Measurements from ENCODE around the gene UBE2O.

Gene UBE2O

DNA sequence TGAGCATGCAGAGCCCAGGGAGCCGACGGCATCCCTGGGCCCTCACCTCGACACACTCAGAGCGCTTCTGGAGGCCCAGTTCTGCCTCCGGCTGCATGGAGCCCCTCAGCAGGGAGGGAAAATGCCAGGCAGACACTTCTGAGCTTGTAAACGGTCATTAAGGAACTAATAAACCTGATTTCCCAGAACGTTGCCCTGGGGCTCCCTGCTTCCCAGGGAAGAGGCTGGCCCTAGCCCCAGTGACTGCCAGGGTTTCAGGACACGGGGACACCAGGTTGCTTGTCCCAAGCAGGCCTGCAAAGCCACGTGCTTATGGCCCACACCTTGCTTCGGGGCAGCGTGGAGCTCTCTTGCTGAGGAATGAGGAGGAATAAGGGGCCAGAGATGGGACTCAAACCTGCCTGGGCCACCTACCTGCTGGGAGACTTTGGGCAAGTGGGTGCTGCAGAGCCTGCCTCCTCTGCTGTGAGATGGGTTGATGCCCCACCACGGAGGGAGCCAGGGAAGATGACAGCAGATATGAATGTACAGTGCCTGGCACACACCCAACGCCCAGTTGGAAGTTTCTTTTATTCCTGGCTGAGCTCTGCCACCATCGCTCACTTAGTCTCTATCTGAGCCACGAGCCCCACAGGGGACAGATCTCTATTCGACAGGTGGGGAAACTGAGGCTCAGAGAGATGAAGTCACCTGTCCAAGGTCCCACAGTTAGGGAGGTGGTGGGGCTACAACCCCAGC, 42.9 kb upstream of the UBE2O start:
- Histone ChIP-seq H3K4me3 (replicated peaks; ENCODE audit: insufficient read depth, low read length) (no peak overlapping the region), H3K27me3 (ENCODE audit: insufficient read depth, poor library complexity, severe bottlenecking) (no peaks in the 10 kb centered on the region), H3K27ac (replicated peaks) (no peak overlapping the region)
- TF ChIP-seq, protein P1, sequence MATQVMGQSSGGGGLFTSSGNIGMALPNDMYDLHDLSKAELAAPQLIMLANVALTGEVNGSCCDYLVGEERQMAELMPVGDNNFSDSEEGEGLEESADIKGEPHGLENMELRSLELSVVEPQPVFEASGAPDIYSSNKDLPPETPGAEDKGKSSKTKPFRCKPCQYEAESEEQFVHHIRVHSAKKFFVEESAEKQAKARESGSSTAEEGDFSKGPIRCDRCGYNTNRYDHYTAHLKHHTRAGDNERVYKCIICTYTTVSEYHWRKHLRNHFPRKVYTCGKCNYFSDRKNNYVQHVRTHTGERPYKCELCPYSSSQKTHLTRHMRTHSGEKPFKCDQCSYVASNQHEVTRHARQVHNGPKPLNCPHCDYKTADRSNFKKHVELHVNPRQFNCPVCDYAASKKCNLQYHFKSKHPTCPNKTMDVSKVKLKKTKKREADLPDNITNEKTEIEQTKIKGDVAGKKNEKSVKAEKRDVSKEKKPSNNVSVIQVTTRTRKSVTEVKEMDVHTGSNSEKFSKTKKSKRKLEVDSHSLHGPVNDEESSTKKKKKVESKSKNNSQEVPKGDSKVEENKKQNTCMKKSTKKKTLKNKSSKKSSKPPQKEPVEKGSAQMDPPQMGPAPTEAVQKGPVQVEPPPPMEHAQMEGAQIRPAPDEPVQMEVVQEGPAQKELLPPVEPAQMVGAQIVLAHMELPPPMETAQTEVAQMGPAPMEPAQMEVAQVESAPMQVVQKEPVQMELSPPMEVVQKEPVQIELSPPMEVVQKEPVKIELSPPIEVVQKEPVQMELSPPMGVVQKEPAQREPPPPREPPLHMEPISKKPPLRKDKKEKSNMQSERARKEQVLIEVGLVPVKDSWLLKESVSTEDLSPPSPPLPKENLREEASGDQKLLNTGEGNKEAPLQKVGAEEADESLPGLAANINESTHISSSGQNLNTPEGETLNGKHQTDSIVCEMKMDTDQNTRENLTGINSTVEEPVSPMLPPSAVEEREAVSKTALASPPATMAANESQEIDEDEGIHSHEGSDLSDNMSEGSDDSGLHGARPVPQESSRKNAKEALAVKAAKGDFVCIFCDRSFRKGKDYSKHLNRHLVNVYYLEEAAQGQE (IDR thresholded peaks at IDR 0.05; ENCODE audit: insufficient replicate concordance, low read depth): no peak
- TF ChIP-seq GABPA (IDR thresholded peaks at IDR 0.05; ENCODE audit: low read depth) (no peak), POLR2AphosphoS5 (IDR thresholded peaks at IDR 0.05; ENCODE audit: low read depth) (no peak), SPI1 (IDR thresholded peaks at IDR 0.05; ENCODE audit: borderline replicate concordance, low read depth) (no peak)
- TF ChIP-seq, protein P2, sequence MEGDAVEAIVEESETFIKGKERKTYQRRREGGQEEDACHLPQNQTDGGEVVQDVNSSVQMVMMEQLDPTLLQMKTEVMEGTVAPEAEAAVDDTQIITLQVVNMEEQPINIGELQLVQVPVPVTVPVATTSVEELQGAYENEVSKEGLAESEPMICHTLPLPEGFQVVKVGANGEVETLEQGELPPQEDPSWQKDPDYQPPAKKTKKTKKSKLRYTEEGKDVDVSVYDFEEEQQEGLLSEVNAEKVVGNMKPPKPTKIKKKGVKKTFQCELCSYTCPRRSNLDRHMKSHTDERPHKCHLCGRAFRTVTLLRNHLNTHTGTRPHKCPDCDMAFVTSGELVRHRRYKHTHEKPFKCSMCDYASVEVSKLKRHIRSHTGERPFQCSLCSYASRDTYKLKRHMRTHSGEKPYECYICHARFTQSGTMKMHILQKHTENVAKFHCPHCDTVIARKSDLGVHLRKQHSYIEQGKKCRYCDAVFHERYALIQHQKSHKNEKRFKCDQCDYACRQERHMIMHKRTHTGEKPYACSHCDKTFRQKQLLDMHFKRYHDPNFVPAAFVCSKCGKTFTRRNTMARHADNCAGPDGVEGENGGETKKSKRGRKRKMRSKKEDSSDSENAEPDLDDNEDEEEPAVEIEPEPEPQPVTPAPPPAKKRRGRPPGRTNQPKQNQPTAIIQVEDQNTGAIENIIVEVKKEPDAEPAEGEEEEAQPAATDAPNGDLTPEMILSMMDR (IDR thresholded peaks at IDR 0.05; ENCODE audit: insufficient read depth, low read length): no peak
- no peak for DNase-seq (ENCODE audit: low read depth in 1 of 2, low spot score in 1 of 2)

DNA sequence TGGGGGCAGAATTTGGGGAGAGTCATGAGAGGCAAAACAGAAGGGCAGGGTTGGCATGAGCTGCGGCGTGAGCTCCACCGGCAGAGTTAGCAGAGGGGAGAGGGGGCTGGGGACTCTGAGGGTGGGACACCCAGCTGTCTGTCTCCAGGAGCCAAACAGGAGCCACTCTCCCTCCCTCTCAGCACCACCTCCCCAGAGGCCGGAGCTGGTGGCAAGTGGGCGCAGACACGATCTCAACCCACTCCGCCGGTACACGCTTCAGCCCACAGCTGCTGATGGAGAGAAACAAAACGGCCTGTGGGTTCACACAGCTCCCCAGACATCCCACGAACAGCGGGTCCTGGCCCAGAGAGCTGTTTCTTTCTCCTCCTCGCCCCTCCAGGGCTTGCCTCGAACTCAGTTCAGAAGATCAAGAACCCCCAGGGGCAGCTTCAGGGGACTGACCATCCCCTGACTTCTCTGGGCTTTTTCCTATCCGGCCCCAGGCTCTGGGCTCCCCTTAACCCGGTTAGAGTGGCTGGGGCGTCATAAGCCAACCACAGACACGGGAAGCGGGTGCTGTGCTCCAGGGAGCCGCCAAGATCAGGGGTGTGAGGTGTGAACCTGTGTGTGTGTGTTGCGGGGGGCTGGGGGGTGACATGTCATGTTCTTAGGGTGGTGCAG, 40.7 kb upstream of the UBE2O start:
- H3K4me3 ChIP-seq (replicated peaks; ENCODE audit: insufficient read depth, low read length): peak overlapping the region; percentile 3; the same call in 1 of the 2 replicates
- peak overlapping the region; percentile 91 for H3K27ac ChIP-seq (replicated peaks)

DNA sequence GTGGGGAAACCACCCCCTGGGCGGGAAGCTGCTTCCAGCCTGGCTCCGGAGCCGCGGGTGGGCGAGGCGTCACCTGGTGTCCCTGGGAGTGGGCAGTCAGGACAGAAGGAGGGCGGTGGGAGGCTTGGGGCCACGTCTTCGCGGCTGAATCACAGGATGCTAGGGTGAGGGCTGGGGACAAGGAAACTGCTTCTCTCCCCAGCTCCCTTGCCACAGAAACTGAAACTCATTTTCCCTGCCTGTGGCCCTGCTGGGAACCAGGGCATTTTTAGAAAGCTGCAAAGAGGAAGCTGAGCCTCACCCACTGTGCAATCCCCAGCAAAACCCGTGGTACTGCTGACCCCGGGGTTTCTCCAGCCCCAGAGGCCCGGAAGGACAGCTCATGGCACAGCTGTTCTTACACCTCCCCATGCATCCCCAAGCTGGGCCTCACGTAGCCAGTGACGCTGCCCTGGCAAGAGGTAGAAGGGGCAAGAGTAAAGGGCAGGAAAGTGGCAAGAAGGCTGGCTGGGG, 40.1 kb upstream of the UBE2O start:
- DNase-seq (ENCODE audit: low read depth in 1 of 2, low spot score in 1 of 2): peak; percentile 86 to 95
- peak overlapping the region; percentile 91 for H3K27ac ChIP-seq (replicated peaks)
- 0 out of 2 replicates have a peak, but pooled peaks have one; percentile 50 for TF ChIP-seq GABPA (IDR thresholded peaks at IDR 0.05; ENCODE audit: low read depth)
- TF ChIP-seq, protein P2 (IDR thresholded peaks at IDR 0.05; ENCODE audit: insufficient read depth, low read length): no peak
- peak; percentile 69; the same call in 1 of the 2 replicates for TF ChIP-seq SPI1 (IDR thresholded peaks at IDR 0.05; ENCODE audit: borderline replicate concordance, low read depth)
- TF ChIP-seq POLR2AphosphoS5 (IDR thresholded peaks at IDR 0.05; ENCODE audit: low read depth): peak; percentile 53; the same call in 1 of the 2 replicates
- peak overlapping the region; percentile 25 for H3K4me3 ChIP-seq (replicated peaks; ENCODE audit: insufficient read depth, low read length)
- no peaks in the 10 kb centered on the region for H3K27me3 ChIP-seq (ENCODE audit: insufficient read depth, poor library complexity, severe bottlenecking)

More for the DNA sequence above, 40.7 kb upstream of the UBE2O start:
- DNase-seq (ENCODE audit: low read depth in 1 of 2, low spot score in 1 of 2): no peak
- H3K27me3 ChIP-seq (ENCODE audit: insufficient read depth, poor library complexity, severe bottlenecking): no peaks in the 10 kb centered on the region
- TF ChIP-seq GABPA (IDR thresholded peaks at IDR 0.05; ENCODE audit: low read depth): no peak
- TF ChIP-seq POLR2AphosphoS5 (IDR thresholded peaks at IDR 0.05; ENCODE audit: low read depth): no peak
- TF ChIP-seq, protein P2 (IDR thresholded peaks at IDR 0.05; ENCODE audit: insufficient read depth, low read length): no peak
- TF ChIP-seq, protein P1 (IDR thresholded peaks at IDR 0.05; ENCODE audit: insufficient replicate concordance, low read depth): no peak
- no peak for TF ChIP-seq SPI1 (IDR thresholded peaks at IDR 0.05; ENCODE audit: borderline replicate concordance, low read depth)

Measured in HL-60 (cell line).